Measurements from ENCODE around the gene MLH1.

- TF ChIP-seq POLR2A (IDR thresholded peaks at IDR 0.05): no peak
- no peak for TF ChIP-seq CTCF (IDR thresholded peaks at IDR 0.05)
- TF ChIP-seq EP300 (IDR thresholded peaks at IDR 0.05; ENCODE audit: low read depth): no peak
- TF ChIP-seq POLR2AphosphoS5 (IDR thresholded peaks at IDR 0.05): no peak
These were observed 31.6 kb downstream of the MLH1 start for GRCh38 chr3:37024820-37025405.

All from transverse colon (tissue), 4 donors.